PC-3 (cell line): ENCODE results near the gene CAPN1.

Experiments used
- EZH2 ChIP-seq: fragments of 300-600 bp; sonication (generic); IDR thresholded peaks from one replicate; pipeline ENCODE4 v1.6.1; 2017; ENCODE audit warnings: antibody characterized with exemption, mild to moderate bottlenecking, low read length; ENCODE audit not compliant: unreplicated experiment
- TF ChIP-seq, protein P1 (sequence below): fragments of 300-600 bp; sonication (generic); conservative IDR thresholded peaks from 2 replicates; pipeline ENCODE4 v1.5.1; 2017; ENCODE audit warnings: antibody characterized with exemption, low read depth, mild to moderate bottlenecking, low read length

GRCh38 chr11:65156256-65156655 lies 25.5 kb upstream of the CAPN1 start:
- TF ChIP-seq, protein P1, sequence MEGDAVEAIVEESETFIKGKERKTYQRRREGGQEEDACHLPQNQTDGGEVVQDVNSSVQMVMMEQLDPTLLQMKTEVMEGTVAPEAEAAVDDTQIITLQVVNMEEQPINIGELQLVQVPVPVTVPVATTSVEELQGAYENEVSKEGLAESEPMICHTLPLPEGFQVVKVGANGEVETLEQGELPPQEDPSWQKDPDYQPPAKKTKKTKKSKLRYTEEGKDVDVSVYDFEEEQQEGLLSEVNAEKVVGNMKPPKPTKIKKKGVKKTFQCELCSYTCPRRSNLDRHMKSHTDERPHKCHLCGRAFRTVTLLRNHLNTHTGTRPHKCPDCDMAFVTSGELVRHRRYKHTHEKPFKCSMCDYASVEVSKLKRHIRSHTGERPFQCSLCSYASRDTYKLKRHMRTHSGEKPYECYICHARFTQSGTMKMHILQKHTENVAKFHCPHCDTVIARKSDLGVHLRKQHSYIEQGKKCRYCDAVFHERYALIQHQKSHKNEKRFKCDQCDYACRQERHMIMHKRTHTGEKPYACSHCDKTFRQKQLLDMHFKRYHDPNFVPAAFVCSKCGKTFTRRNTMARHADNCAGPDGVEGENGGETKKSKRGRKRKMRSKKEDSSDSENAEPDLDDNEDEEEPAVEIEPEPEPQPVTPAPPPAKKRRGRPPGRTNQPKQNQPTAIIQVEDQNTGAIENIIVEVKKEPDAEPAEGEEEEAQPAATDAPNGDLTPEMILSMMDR: no peak
- TF ChIP-seq EZH2: no peak
